AML-193 (cell line): Measurements from ENCODE around the gene M1AP.

Experiments
- DNase-seq, 2 experiments: peaks; one replicate each; lab custom pipeline; 2025; lab: John Stamatoyannopoulos, UW

M1AP gene

GRCh38 chr2:74648009-74648443 is at the start of gene M1AP:
M1AP (minus strand) TSS chr2:74648330; CDS start chr2:74640275, 8,055 bp downstream.
- DNase-seq = no peak

GRCh38 chr2:74696829-74697228 is 48.7 kb upstream of the M1AP start:
- no peak for DNase-seq

DNA sequence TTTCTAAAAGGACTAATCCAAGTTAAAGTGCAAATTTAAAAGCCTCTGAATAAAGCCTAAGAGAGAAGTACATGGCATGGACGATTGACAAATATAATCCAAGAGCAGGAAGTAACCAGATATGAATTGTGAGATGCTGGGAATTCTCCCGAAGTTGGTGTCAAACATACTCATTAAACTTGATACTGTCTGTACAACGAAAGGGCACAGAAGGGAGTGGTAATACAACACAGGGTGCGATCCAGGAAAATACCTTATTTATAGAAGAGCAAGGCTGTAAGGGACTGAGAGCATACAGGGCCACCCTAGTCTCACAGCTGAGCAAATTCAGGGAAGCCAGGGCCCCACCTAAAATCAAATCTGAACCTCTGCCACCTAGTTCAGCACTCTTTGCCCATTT is 47.5 kb upstream of the M1AP start:
- no peak for DNase-seq

- peak; percentile 49 to 54 for DNase-seq
These were observed 46.2 kb upstream of the M1AP start for GRCh38 chr2:74694281-74694680.

- DNase-seq = peak in 1 of 2 experiments; percentile 0
These were observed 45.5 kb upstream of the M1AP start for GRCh38 chr2:74693668-74694067.

DNA sequence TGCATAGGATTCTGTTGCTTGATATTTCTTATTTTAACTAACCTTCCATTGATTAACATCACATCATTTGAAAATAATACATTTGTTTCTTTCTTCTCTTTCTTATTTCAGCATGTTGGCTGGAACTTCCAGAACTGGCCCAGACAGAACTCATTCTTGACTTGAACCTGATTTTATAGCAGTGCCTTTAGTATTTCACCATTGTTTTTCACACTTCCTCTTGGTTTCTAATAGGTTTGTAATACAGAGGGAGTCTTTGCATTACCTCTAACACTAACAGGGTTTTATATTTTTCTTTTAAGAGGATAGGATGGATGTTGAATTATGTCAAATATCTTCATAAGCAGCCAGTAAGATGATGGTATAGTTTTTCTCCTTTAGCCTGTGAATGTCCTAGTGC is 45.1 kb upstream of the M1AP start:
- DNase-seq = peak; percentile 22 to 38

- no peak for DNase-seq
These were observed 43.8 kb upstream of the M1AP start for GRCh38 chr2:74691929-74692328.

DNA sequence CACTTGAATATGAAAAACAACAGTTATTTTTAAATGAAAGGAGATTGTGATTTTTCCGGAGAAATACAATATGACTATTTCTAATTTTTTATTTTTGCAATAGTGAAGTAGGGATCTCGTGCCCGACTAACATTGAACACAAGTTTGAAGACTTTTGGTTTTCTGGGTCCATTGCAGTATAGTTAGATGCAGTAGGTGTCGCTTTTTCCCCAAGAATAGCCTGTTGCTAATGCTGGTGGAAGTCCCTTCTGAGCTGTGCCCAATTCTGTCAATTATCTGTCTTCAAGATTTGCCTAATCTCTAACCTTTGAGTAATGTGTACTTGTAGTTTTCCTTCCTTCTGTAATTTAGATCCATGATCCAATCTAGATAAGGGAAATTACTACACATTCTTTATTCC is 42.4 kb upstream of the M1AP start:
- peak; percentile 71 to 78 for DNase-seq

GRCh38 chr2:74689671-74690070 is 41.5 kb upstream of the M1AP start:
- DNase-seq = no peak

GRCh38 chr2:74688881-74689280 is 40.8 kb upstream of the M1AP start:
- no peak for DNase-seq

- no peak for DNase-seq
These were observed 37.3 kb upstream of the M1AP start for GRCh38 chr2:74685408-74685807.

DNA sequence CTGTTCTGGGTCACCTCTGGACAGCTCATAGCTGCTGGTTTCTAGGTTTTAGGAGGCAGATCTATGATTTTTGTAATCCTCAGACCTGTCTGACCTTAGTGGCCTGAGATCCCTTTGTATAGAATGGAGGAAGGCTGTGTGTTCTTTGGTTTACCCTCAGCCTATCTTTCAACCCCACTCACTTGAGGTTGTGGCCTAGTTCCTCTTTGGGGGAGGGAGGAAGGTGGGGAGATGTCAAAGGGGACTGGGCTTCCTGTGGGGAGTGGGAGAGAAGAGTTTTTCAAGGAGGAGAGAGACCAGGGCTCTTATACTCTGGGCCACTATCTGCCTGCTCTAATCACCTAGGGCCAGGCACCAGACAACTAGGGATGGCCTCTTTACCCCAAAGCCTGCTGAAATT is 34.4 kb upstream of the M1AP start:
- DNase-seq = no peak

DNA sequence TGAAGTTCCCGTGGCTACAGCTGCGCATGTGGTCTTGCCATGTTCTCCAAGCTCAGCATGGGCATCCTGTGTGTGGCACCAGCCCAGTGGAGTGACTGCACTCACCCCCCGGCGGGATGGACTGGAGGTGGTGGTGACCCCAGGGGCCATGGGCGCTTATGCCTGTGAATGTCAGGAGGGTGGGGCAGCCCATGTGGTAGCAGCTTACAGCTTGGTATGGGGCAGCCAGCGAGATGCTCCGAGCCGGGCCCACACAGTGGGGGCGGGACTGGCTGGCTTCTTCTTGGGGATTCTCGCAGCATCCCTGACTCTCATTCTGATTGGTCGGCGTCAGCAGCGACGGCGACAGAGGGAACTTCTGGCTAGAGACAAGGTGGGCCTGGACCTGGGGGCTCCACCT is 31.5 kb upstream of the M1AP start:
- DNase-seq = no peak

- DNase-seq = no peak
These were observed 28.2 kb upstream of the M1AP start for GRCh38 chr2:74676331-74676730.

DNA sequence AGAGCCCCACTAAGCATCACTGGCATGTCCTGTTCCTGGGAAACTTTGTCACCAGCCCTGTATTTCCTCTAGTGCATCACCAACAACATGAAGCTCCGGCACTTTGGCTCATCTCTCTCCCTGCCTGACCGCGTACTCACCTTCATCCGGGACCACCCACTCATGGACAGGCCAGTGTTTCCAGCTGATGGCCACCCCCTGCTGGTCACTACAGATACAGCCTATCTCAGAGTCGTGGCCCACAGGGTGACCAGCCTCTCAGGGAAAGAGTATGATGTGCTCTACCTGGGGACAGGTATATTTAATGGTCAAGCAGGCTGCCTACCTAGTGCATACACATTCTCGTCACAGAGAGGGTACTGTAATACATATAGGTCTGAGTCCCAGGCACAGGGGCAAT is 27.0 kb upstream of the M1AP start:
- no peak for DNase-seq

- no peak for DNase-seq
These were observed 25.8 kb upstream of the M1AP start for GRCh38 chr2:74673826-74674528.

- no peak for DNase-seq
These were observed 23.3 kb upstream of the M1AP start for GRCh38 chr2:74671479-74671878.

DNA sequence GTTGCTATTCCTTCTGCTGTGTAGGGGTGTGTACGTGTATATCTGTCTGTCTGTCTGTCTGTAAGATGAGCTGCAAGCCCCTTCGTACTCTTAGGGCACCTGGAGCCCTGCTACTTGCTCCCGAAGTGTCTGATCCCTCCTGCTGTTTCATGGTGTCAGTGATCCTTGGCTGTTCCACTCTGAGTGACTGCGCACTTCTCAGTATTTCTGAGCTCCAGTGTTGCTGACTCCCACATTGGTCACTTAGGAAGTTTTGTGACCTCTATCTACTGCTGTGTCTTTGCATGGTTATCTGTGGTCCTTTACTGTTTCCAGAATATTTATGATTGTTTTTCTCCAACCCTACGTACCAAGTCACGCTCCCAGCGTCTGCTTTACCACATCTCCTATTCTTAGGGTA is 22.1 kb upstream of the M1AP start:
- DNase-seq = no peak

DNA sequence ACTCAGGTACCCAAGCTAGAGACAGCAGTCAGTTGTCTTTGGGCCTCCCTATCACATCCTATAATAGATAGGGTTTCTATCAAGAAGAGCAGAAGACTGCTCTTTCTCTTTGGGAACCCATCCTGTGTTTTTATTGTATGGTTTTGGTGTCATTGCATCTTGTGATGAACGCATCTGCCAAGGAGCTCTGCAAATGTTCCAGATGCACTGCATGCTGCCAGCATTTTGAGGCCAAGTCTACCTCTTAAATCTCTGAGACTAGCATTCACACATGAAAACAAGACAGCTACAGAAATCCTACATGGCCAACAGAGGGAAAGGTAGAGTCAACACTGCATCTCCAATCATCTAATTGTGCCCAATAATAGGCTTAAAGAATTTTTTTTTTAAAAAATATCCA is 20.0 kb upstream of the M1AP start:
- no peak for DNase-seq

- DNase-seq = no peak
These were observed 11.3 kb upstream of the M1AP start for GRCh38 chr2:74659462-74659861.

DNA sequence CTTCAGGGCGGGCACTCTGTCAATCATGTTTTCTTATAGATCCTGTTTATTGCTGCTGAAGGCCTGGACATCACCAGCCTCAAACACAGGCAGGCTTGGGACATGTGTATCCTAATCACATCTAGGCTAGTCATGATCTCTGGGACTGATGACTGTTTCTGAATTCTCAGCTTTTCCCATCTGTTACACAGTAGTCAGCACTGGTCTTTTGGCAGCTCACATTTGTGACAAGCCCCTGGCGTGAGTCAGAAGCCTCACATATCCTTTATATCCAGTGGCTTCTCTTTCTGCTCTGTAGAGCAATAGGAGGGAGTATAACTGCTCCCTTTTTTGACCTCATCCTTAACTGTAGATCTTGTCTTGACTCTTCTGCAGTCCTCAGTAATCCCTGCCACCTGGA is 10.4 kb upstream of the M1AP start:
- DNase-seq = no peak

- DNase-seq = no peak
These were observed 7.4 kb upstream of the M1AP start for GRCh38 chr2:74655579-74655978.

DNA sequence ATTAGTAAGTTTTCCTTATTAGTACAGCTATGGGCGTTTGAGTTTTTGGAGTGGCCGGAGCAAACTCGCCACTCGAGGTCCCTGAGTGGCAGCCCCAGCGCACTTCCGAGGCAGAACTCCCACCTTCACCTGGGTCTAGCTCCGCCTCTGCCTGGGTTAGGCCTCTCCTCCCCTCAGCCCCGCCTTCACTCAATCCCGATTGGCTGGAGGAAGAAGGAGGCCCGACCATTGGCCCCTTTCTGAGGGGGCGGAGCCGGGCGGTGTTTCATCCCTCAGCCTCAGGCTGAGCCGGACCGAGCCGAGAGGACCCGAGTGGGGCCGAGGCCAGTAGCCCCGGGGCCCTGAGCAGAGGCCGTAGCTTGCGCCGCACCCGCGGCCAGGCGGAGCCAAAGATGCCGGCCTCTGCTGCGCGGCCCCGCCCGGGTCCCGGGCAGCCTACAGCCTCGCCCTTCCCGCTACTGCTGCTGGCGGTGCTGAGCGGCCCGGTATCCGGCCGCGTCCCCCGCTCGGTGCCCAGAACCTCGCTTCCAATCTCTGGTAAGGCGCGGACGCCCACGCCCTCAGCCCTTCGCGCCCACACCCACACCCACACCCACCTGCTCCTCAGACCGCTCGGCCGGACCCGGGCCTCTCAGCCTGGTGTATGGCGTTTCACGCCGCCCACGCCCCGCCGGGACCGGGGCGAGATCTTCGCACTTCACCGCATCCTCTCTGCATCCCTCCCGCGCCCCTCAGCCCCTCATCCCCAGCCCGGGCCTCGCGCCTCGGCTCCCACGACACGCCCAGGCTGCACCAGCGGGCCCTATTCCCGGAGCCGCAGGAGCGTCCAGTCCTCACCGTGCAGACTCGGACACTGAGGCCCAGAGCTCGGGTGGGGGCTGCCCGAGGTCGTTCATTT is 6.1 kb upstream of the M1AP start, which contains the start of gene SEMA4F:
Gene SEMA4F, plus strand, starts transcription at position 263 of the 898 bp plus-strand sequence. Its CDS starts 130 bp downstream, at position 393.
- peak; percentile 90 to 94 for DNase-seq
